ENCODE results near the gene SRGAP1.
"Not testable (repeated sequence)": the region's sequence is repeated elsewhere in the genome, so short reads cannot be mapped to it uniquely, and the experiment has no call there.

Gene SRGAP1

GRCh38 chr12:63874897-63875480 lies 30.5 kb downstream of the SRGAP1 start:
- DNase-seq, result no peak

- no peak for DNase-seq
Observed at GRCh38 chr12:63875703-63876102, 31.2 kb downstream of the SRGAP1 start.

- DNase-seq, result no peak
Observed at GRCh38 chr12:63876980-63877379, 32.5 kb downstream of the SRGAP1 start.

GRCh38 chr12:63877693-63878092 lies 33.2 kb downstream of the SRGAP1 start:
- DNase-seq, result no peak

- not testable (repeated sequence) for DNase-seq
Observed at GRCh38 chr12:63880235-63880634, 35.7 kb downstream of the SRGAP1 start.

GRCh38 chr12:63880742-63881263 lies 36.3 kb downstream of the SRGAP1 start:
- no peak for DNase-seq

GRCh38 chr12:63882844-63883243 lies 38.3 kb downstream of the SRGAP1 start:
- DNase-seq, result no peak

DNA sequence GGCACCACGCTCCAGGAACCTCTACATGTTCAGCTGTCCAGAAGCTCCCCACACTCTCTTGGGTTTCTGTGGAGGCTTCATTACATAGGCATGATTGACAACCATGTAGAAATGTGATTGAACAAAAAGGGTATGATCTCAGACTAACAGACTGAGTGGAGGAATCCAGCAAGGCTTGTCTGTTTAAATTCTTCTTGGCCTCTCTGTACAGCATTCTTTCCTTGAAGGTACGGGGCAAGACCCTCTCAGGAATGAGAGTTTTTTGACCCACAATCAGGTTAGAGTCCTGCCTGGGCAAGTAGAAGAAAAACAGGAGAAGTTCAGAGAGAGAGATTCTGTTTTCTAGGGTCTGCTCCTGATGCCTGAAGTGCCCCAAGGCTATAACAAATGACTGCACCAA lies 40.9 kb downstream of the SRGAP1 start:
- no peak for DNase-seq

GRCh38 chr12:63888908-63889635 lies 44.6 kb downstream of the SRGAP1 start:
- no peak for DNase-seq

GRCh38 chr12:63889721-63890509 lies 45.4 kb downstream of the SRGAP1 start:
- no peak for DNase-seq

DNA sequence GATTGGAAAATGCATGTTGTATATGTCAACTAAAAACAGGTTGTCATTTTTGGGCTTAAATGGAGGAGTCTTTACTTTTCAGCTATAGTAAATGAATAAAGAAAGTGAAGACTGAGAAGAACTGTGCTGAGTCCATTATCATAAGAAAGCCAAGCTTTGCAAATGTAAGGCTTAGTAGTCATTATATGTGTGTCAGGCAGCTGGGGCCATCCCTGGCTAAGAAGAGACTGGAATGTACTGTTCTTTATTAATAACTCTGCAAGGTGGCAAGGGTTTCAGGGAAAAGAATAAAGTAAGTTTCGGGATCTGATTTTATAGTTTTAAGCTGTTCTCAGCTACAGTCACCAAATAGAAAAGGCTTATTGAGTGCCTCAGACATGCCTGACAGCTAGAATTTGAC lies 48.7 kb downstream of the SRGAP1 start:
- DNase-seq, result no peak

GRCh38 chr12:63894132-63894531 lies 49.6 kb downstream of the SRGAP1 start:
- DNase-seq, result no peak

- no peak for DNase-seq
Observed at GRCh38 chr12:63895841-63896240, 51.3 kb downstream of the SRGAP1 start.

DNA sequence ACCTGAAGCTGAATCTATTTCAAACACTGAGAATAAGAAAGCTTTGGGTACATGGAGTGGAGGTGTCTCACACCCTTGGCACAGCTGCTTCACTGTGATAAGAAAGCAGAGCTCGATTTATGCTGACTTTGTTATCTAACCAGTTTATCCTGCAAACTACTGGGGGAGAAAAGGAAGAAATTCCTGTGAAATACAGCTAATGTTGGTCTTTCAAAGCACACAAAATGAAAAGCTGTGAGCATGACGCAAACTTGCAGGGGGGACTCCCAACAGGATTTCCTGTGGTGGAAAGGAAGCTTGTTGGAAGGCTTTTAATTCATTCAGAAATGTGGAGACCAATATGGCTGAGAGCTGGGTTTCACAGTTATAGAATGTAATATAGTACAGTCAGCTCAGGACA lies 53.4 kb downstream of the SRGAP1 start:
- no peak for DNase-seq

GRCh38 chr12:63898764-63899337 lies 54.4 kb downstream of the SRGAP1 start:
- no peak for DNase-seq

DNA sequence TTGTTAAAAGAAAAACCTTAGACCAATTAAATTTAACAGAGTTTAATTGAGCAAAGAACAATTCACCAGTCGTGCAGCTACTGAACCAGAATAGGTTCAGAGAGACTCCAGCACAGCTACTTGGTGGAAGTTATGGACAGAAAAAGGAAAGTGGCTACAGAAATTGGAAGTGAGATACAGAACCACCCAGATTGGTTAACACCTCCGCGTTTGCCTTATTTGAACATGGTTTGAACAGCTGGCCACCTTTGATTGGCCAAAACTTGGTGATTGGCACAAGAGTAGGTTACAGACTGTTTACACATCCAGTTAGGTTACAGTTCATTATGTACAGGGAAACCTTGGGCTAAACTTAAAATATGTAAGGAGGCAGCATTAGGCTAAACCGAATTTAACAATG lies 54.9 kb downstream of the SRGAP1 start:
- no peak for DNase-seq

DNA sequence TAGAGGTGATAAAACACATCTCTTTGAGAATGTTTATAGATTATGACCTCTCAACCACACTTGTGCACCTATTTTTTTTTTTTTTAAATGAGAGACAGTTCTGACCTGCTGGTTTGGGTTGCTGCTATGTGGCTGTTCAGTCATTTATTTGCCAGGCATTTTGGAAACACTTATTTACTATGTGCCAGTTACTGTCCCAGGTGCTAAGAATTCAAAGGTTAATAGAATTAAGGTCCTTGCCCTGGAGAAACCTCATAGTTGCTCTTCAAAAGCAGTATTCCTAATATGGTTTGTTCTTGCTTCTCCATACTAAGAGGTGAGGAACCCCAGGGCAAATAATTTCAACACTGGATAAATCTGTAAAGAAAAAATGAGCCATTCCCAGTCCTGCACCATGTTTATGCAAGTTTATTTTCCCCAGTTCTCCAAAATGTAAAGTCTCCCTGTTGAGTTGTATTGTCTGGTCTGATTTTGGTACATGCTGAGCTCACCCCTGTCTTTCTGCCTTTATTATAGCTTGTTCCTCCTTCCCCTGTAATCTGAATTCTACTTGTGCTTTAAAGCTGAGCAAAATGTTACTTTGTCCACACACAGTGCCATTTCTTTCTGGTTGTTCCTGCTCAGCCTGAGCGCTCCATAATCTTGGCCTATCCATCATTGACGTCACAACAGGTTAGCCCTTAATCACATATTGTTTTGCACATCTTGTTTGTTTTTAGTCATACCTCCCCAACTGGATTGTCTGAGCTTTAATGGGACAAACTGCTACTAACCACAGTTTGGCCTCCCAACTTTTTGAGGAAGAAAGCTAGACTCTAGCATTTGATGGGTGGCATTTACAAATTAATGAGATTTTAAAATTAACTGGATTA lies 56.7 kb downstream of the SRGAP1 start:
- no peak for DNase-seq

DNA sequence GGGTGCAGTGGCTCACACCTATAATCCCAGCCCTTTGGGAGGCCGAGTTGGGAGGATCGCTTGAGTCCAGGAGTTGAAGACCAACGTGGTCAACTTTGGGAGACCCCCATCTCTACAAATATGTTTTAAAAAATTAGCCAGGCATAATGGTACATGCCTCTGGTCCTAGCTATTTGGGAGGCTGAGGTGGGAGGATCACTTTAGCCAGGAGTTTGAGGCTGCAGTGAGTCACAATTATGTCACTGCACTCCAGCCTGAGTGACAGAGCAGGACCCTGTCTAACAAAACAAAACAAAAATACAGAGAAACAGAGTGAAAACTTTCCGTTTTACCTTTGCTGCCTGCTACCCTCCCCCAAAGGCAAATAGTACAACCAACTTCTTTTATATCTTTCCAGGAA lies 60.2 kb downstream of the SRGAP1 start:
- DNase-seq, result no peak

DNA sequence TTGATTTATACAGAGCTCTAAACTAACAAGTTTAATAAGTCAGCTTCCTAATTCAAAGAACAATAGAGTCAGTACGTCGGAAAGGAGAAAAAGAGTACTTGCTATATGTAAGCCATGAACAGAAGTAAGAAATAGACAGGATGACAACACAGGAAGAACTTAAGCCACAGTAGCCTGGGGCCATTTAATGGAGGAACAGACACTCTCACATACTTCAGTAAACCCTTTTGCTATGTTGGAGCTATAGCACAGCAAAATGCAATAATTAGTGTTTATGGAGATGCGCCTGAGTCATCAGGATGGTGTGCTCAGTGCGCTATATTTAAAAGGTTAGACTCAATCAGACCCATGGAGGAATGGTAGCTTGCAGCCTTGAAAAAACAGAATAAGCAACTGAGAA lies 61.0 kb downstream of the SRGAP1 start:
- DNase-seq, result no peak

DNA sequence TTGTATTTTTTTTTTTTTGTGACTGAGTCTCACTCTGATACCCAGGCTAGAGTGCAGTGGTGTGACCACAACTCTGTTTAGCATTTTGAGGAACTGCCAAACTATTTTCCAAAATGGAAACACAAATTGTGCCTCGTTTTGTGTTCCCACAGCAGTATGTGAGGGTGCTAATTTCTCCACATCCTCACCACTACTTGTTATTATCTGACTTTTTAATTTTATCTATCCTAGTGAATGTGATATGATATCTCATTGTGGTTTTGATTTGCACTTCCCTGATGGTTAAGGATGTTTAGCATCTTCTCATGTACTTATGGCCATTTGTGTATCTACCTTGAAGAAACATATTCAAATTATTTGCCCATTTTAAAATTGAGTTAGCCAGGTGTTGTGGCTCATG lies 62.4 kb downstream of the SRGAP1 start:
- DNase-seq, result no peak

GRCh38 chr12:63907561-63907960 lies 63.1 kb downstream of the SRGAP1 start:
- no peak for DNase-seq

DNA sequence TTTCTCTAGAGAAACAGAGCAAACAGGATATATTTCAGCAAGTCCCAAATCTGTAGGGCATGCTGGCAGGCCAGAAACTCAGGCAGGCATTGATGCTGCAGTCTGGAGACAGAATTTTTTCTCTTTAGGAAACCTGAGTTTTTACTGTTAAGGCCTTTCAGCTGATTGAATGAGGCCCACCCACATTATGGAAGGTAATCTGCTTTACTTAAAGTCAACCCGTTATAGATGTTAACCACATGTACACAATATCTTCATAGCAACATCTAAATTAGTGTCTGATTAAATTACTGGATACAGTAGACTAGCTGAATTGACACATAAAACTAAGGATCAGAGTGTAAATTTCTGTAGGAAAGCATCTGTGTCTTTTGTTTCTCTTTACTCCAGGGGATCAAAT lies 65.2 kb downstream of the SRGAP1 start:
- no peak for DNase-seq

DNA sequence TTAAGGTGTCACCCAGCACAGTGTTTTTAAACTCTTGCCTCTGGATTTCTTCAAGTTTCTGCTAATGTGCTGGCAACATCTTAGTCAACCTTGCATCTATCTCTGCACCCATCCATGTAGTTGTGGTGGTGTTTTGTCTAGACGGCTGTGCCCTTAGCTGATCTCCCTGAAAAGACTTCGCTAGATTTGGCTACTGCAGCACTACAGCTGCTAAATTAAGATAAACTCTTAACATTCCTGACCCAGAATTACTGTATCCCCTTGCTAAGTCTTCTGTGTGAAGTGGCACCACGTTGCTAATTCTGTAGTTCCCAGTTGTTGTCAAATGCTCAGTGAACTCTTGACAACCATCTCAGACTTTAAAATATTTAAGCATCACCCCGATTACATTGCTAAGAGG lies 66.8 kb downstream of the SRGAP1 start:
- no peak for DNase-seq

Data from stimulated activated CD4-positive, alpha-beta T cell treated with anti-CD3 and anti-CD28 coated beads, Interleukin-12 subunit alpha, Interleukin-12 subunit beta, amount 100 ng/mL, for 4 hours (primary cell).